Measurements from ENCODE around the gene TMEM42. TPM values are rescaled to one million over a fixed set of nuclear protein-coding genes. Genes with fewer than 3 reads are reported as not detected.

TMEM42 gene
- total RNA-seq, 3 donors from 2014 or later (not counting 1 experiment from before 2014, with no cell fraction given), result 9.9 to 15.9 (median 11.3) TPM

- Histone ChIP-seq H3K9me3 (ENCODE audit: control insufficient read depth, insufficient read depth, low read length) (peaks cover 1% of the 10 kb centered on the region), H3K4me1 (ENCODE audit: control insufficient read depth, insufficient read depth, low read length) (peaks cover 41% of the 10 kb centered on the region), H3K4me3 (ENCODE audit: low read length) (peak overlapping the region; percentile 81), H3K27me3 (ENCODE audit: control insufficient read depth, insufficient read depth, low read length) (no peaks in the 10 kb centered on the region), H3K36me3 (ENCODE audit: control insufficient read depth, insufficient read depth, low read length) (no peaks in the 10 kb centered on the region), H3K27ac (ENCODE audit: low read length) (peak overlapping the region; percentile 91)
- ATAC-seq (peak; percentile 11 to 48 (median 15)), DNase-seq (no peak)
- H3K27ac Mint-ChIP-seq, result peak overlapping the region; percentile 94 to 96
- intact Hi-C loops (cut with micrococcal nuclease), result loop anchor here (5.0 kb wide), 4 partner anchors 110 to 525 kb away; partner anchors contain the start of gene TCAIM
- H3K9me3 Mint-ChIP-seq, result no peaks in the 10 kb centered on the region
- TF ChIP-seq, protein P1, sequence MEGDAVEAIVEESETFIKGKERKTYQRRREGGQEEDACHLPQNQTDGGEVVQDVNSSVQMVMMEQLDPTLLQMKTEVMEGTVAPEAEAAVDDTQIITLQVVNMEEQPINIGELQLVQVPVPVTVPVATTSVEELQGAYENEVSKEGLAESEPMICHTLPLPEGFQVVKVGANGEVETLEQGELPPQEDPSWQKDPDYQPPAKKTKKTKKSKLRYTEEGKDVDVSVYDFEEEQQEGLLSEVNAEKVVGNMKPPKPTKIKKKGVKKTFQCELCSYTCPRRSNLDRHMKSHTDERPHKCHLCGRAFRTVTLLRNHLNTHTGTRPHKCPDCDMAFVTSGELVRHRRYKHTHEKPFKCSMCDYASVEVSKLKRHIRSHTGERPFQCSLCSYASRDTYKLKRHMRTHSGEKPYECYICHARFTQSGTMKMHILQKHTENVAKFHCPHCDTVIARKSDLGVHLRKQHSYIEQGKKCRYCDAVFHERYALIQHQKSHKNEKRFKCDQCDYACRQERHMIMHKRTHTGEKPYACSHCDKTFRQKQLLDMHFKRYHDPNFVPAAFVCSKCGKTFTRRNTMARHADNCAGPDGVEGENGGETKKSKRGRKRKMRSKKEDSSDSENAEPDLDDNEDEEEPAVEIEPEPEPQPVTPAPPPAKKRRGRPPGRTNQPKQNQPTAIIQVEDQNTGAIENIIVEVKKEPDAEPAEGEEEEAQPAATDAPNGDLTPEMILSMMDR (IDR thresholded peaks at IDR 0.05), result no peak
- H3K4me3 Mint-ChIP-seq, result peak overlapping the region; percentile 84
- H3K4me1 Mint-ChIP-seq, result peaks cover 39 to 53% of the 10 kb centered on the region in 2 donors
- no peaks in the 10 kb centered on the region for H3K27me3 Mint-ChIP-seq (ENCODE audit: low read depth in 2 of 2)
- WGBS (ENCODE audit: insufficient coverage), result 0% methylated on average over 24 of the region's 25 CpGs
- H3K36me3 Mint-ChIP-seq, result no peaks in the 10 kb centered on the region
Observed at GRCh38 chr3:44862226-44862637, 520 bp downstream of the TMEM42 start.

- H3K36me3 Mint-ChIP-seq, result no peaks in the 10 kb centered on the region
- H3K27ac ChIP-seq (ENCODE audit: low read length), result no peak overlapping the region
Observed at GRCh38 chr3:44865272-44866035, 3.7 kb downstream of the TMEM42 start.

DNA sequence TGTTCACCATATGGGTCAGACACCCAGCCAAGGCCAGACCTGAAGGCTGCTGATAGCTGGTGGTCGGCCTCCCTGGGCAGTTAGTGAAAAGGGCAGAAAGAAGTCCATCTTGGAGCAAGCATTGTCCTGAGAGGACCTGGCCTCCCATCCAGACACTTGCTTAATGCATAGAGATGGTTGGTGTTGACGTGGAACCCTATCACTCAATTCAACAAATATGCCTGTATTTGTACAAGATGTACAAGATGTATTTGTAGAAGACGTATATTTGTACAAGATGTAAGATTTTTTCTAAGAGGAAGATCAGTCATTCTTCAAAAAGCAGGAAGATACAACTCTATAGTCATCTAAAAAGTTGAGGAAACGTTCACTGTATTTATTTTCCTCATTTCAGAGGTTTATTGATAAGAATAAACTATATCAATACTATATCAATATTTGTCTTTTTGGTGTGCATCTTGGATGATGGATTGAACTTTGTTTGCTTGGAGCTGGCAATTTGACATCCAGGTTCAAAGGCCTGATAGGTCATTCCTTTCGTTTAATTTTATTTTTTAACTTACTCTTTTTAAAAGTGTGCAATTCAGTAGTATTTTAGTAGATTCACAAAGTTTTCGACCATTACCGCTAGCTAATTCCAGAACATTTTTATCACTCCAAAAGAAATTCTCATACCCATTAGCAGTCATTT lies 5.9 kb downstream of the TMEM42 start:
- Histone ChIP-seq H3K9me3 (ENCODE audit: control insufficient read depth, insufficient read depth, low read length) (no peaks in the 10 kb centered on the region), H3K4me3 (ENCODE audit: low read length) (no peak overlapping the region), H3K4me1 (ENCODE audit: control insufficient read depth, insufficient read depth, low read length) (peaks cover 32% of the 10 kb centered on the region), H3K27me3 (ENCODE audit: control insufficient read depth, insufficient read depth, low read length) (no peaks in the 10 kb centered on the region), H3K27ac (ENCODE audit: low read length) (no peak overlapping the region), H3K36me3 (ENCODE audit: control insufficient read depth, insufficient read depth, low read length) (no peaks in the 10 kb centered on the region)
- WGBS (ENCODE audit: insufficient coverage), result 100% methylated on average over 3 of the region's 7 CpGs
- DNase-seq, result no peak
- TF ChIP-seq, protein P1 (IDR thresholded peaks at IDR 0.05), result no peak
- Mint-ChIP-seq H3K4me3 (peak overlapping the region; percentile 42), H3K9me3 (no peaks in the 10 kb centered on the region), H3K27ac (peak overlapping the region in 1 of 2 donors; percentile 94), H3K4me1 (peaks cover 33 to 45% of the 10 kb centered on the region in 2 donors), H3K27me3 (ENCODE audit: low read depth in 2 of 2) (no peaks in the 10 kb centered on the region), H3K36me3 (no peaks in the 10 kb centered on the region)
- no peak for ATAC-seq
- intact Hi-C loops (cut with micrococcal nuclease), result no loop called here

More at GRCh38 chr3:44865272-44866035, 3.7 kb downstream of the TMEM42 start:
- Histone ChIP-seq H3K36me3 (ENCODE audit: control insufficient read depth, insufficient read depth, low read length) (no peaks in the 10 kb centered on the region), H3K4me1 (ENCODE audit: control insufficient read depth, insufficient read depth, low read length) (peaks cover 43% of the 10 kb centered on the region), H3K9me3 (ENCODE audit: control insufficient read depth, insufficient read depth, low read length) (no peaks in the 10 kb centered on the region), H3K27me3 (ENCODE audit: control insufficient read depth, insufficient read depth, low read length) (no peaks in the 10 kb centered on the region), H3K4me3 (ENCODE audit: low read length) (no peak overlapping the region)
- peak overlapping the region; percentile 28 for H3K4me3 Mint-ChIP-seq
- no peak for ATAC-seq
- TF ChIP-seq, protein P1 (IDR thresholded peaks at IDR 0.05), result no peak
- no peaks in the 10 kb centered on the region for H3K9me3 Mint-ChIP-seq
- H3K27me3 Mint-ChIP-seq (ENCODE audit: low read depth in 2 of 2), result no peaks in the 10 kb centered on the region
- H3K27ac Mint-ChIP-seq, result peak overlapping the region; percentile 45 to 94
- peaks cover 42 to 54% of the 10 kb centered on the region in 2 donors for H3K4me1 Mint-ChIP-seq
- intact Hi-C loops (cut with micrococcal nuclease), result no loop called here
- DNase-seq, result peak in 1 of 2 donors; percentile 58
- 73% methylated on average over 7 of the region's 7 CpGs for whole genome bisulfite sequencing (ENCODE audit: insufficient coverage)

Measured in natural killer cell (primary cell).